GM12878 (cell line): Measurements from ENCODE around the gene MKRN1. TPM values are rescaled to one million over a fixed set of nuclear protein-coding genes. Genes with fewer than 3 reads are reported as not detected.

Experiments used
- ATAC-seq: fragments of 200-7000 bp; cut with Tn5 transposase; 3 replicates; pipeline ENCODE4 v1.9.1; 2020; ENCODE audit warnings: mild to moderate bottlenecking, moderate library complexity
- BruUV-seq: library from RNA; stranded (reverse); fragments of 400-500 nt; replicated peaks from 2 replicates; lab custom pipeline; 2021; lab: Mats Ljungman, UMichigan
- CTCF ChIA-PET: fragments of 300-600 bp; sonication (Branson Sonifier 250); formaldehyde crosslinking; extraction: SDS; loops from one replicate; lab custom pipeline; 2021; ENCODE audit warnings: inconsistent platforms; lab: Yijun Ruan, JAX
- POLR2A ChIA-PET: fragments of 350-600 bp; formaldehyde crosslinking; extraction: SDS; loops from one replicate; lab custom pipeline; 2021; ENCODE audit warnings: inconsistent platforms; lab: Charles Lee
- RAD21 ChIA-PET: fragments of 300-600 bp; sonication (Branson Sonifier 250); formaldehyde crosslinking; loops from one replicate; lab custom pipeline; 2023; ENCODE audit warnings: antibody characterized with exemption; ENCODE audit not compliant: unreplicated experiment; lab: Charles Lee
- SMC1A ChIA-PET: fragments of 300-600 bp; sonication (Branson Sonifier 250); formaldehyde crosslinking; loops from one replicate; lab custom pipeline; 2023; ENCODE audit not compliant: unreplicated experiment, uncharacterized antibody; lab: Charles Lee
- DNase-seq: peaks from one replicate; pipeline ENCODE4 v3.0.0-alpha.2; 2011; ENCODE audit warnings: low read depth, low spot score
- FAIRE-seq: peaks from 3 replicates; lab custom pipeline; 2011; peaks lifted over from hg19 to GRCh38; lab: Jason Lieb, UNC
- H2AFZ ChIP-seq: 2 replicates; pipeline ENCODE4 v1.6.0; 2011; ENCODE audit warnings: low read depth, low read length, control low read depth; ENCODE audit not compliant: control insufficient read depth
- H3K27ac ChIP-seq: 2 replicates; pipeline ENCODE4 v1.5.1; 2011; ENCODE audit warnings: control low read depth; ENCODE audit not compliant: control insufficient read depth, insufficient read depth
- H3K27me3 ChIP-seq, 2 experiments: replicated peaks in 1 of 2; 2 replicates each; pipeline versions ENCODE4 v1.6.0 to v1.6.1; 2011; ENCODE audit warnings: low read length in 1 of 2; ENCODE audit not compliant: control insufficient read depth in 2 of 2, insufficient read depth in 2 of 2
- H3K36me3 ChIP-seq, 2 experiments: 2 replicates each; pipeline ENCODE4 v1.5.1; 2011; ENCODE audit warnings: low read length in 1 of 2; ENCODE audit not compliant: control insufficient read depth in 2 of 2, insufficient read depth in 2 of 2
- H3K4me1 ChIP-seq: 2 replicates; pipeline ENCODE4 v1.6.1; 2011; ENCODE audit warnings: mild to moderate bottlenecking, low read length, moderate library complexity, mixed read lengths; ENCODE audit not compliant: control insufficient read depth, insufficient read depth
- H3K4me2 ChIP-seq: 2 replicates; pipeline ENCODE4 v1.6.0; 2011; ENCODE audit warnings: control low read depth; ENCODE audit not compliant: control insufficient read depth, insufficient read depth
- H3K4me3 ChIP-seq: fragments of 200-600 bp; sonication (generic); 2 replicates; pipeline ENCODE4 v1.5.1; 2016
- H3K79me2 ChIP-seq: 2 replicates; pipeline ENCODE4 v1.6.0; 2011; ENCODE audit warnings: low read length; ENCODE audit not compliant: control insufficient read depth, insufficient read depth
- H3K9ac ChIP-seq: 2 replicates; pipeline ENCODE4 v1.8.0; 2011; ENCODE audit warnings: low read length, control low read depth, mixed read lengths; ENCODE audit not compliant: control insufficient read depth, insufficient read depth
- H3K9me3 ChIP-seq: replicated peaks from 3 replicates; pipeline ENCODE4 v1.5.1; 2011; ENCODE audit warnings: mild to moderate bottlenecking, low read length; ENCODE audit not compliant: control insufficient read depth, insufficient read depth
- H4K20me1 ChIP-seq: 2 replicates; pipeline ENCODE4 v1.6.0; 2011; ENCODE audit not compliant: control insufficient read depth, insufficient read depth
- HCFC1 ChIP-seq: fragments of 150-350 bp; IDR thresholded peaks from 2 replicates; pipeline ENCODE4 v1.6.1; 2014; ENCODE audit warnings: low read length
- HSF1 ChIP-seq: fragments of 150-350 bp; IDR thresholded peaks from 2 replicates; pipeline ENCODE4 v1.6.1; 2014; ENCODE audit warnings: mild to moderate bottlenecking, low read depth, low read length
- MTA3 ChIP-seq: IDR thresholded peaks from 2 replicates; pipeline ENCODE4 v1.6.1; 2012; ENCODE audit warnings: low read length, inconsistent platforms, borderline replicate concordance
- MXI1 ChIP-seq: fragments of 150-350 bp; IDR thresholded peaks from 2 replicates; pipeline ENCODE4 v1.6.1; 2011; ENCODE audit warnings: low read depth, mild to moderate bottlenecking, inconsistent platforms, low read length, improper control_type of control experiment
- RAD21 ChIP-seq: IDR thresholded peaks from 2 replicates; pipeline ENCODE4 v1.6.1; 2011; ENCODE audit warnings: mild to moderate bottlenecking, low read depth, low read length, moderate library complexity; ENCODE audit not compliant: insufficient read depth
- SUZ12 ChIP-seq: fragments of 200-600 bp; sonication (generic); IDR thresholded peaks from one replicate; pipeline ENCODE4 v1.6.1; 2018; ENCODE audit warnings: antibody characterized with exemption, mild to moderate bottlenecking; ENCODE audit not compliant: unreplicated experiment
- ZBTB4 ChIP-seq: fragments of 450-650 bp; formaldehyde crosslinking; IDR thresholded peaks from 2 replicates; pipeline ENCODE4 v1.4.0; 2022; ENCODE audit warnings: mild to moderate bottlenecking, moderate library complexity
- ZNF687 ChIP-seq: fragments of 450-650 bp; IDR thresholded peaks from 2 replicates; pipeline ENCODE4 v1.6.1; 2017; ENCODE audit warnings: mild to moderate bottlenecking, moderate library complexity
- WGBS: methylation state at CpG from one replicate; pipeline ENCODE4 v1.1.6; 2016; ENCODE audit warnings: low lambda C conversion rate; ENCODE audit not compliant: insufficient replicate concordance, insufficient coverage; ENCODE audit errors: missing lambda C conversion rate; 5-methylcytosine and 5-hydroxymethylcytosine counted together
- in situ Hi-C: fragments of 300-500 bp; cut with MboI; formaldehyde crosslinking; loops from 9 replicates; pipeline ENCODE4 v1.14.3; 2018; ENCODE audit warnings: mixed read lengths
- intact Hi-C: fragments of 100-400 bp; cut with micrococcal nuclease; formaldehyde crosslinking; loops from one replicate; pipeline ENCODE4 v1.14.2; 2022; ENCODE audit not compliant: unreplicated experiment
- polyA plus RNA-seq, 11 experiments: library from polyadenylated mRNA; depleted of rRNA in 4 of 11; unstranded in 6 of 11; stranded (reverse) in 5 of 11; fragments of >200 nt; fragmentation: Nextera tagmentation in 4 of 11; fragmentation: Illumina TruSeq in 1 of 11; extraction: Ambion mirVana in 4 of 11; extraction: Trizol in 1 of 11; gene quantifications; 1 replicate in 1 of 11; 2 replicates in 10 of 11; pipeline versions ENCODE4 v1.2.1 to v1.2.3, GENCODE V29; 2011 to 2016; ENCODE audit warnings: inconsistent platforms in 2 of 11, missing spikeins in 2 of 11, low read depth in 1 of 11
- total RNA-seq, 4 experiments: library from RNA; depleted of rRNA in 3 of 4; stranded (reverse); fragments of >200 nt in 3 of 4; fragmentation: Illumina TruSeq in 1 of 4; extraction: Trizol in 1 of 4; gene quantifications; 2 replicates each; pipeline versions ENCODE4 v1.2.1 to v1.2.3, GENCODE V29; 2013 to 2021

MKRN1 gene
- total and polyA plus RNA-seq, 10 of the 15 experiments (the other 5 are each of a cell fraction or from before 2014, with no cell fraction given) = 19.1 to 61.3 (median 50.6) TPM

GRCh38 chr7:140453273-140453672 is 26.0 kb downstream of the MKRN1 start:
- no peak overlapping the region for H3K9ac ChIP-seq
- in situ Hi-C loops = no loop called here
- BruUV-seq = TSS peak; percentile 57
- H3K27me3 ChIP-seq = no peaks in the 10 kb centered on the region
- DNase-seq (no peak), ATAC-seq (no peak), FAIRE-seq (no peak)
- H3K79me2 ChIP-seq = no peaks in the 10 kb centered on the region
- intact Hi-C loops = no loop called here
- POLR2A ChIA-PET = no interaction called here
- no peaks in the 10 kb centered on the region for H3K9me3 ChIP-seq
- H3K27ac ChIP-seq = no peak overlapping the region
- CTCF ChIA-PET = interaction anchor here (0.6 kb wide), 1 partner anchor 1795 kb away, joined by 3 read pairs; no protein-coding TSS in a partner anchor
- no peaks in the 10 kb centered on the region; the same call in 1 of the 2 replicates for H3K4me1 ChIP-seq
- no peak overlapping the region for H3K4me2 ChIP-seq
- TF ChIP-seq ZBTB4 (CRISPR knock-in tag) (no peak), MTA3 (no peak), RAD21 (no peak), MXI1 (no peak), SUZ12 (no peak), ZNF687 (no peak), HSF1 (no peak), HCFC1 (no peak)
- no peaks in the 10 kb centered on the region for H4K20me1 ChIP-seq
- no peak overlapping the region for H3K4me3 ChIP-seq
- H2AFZ ChIP-seq = no peak overlapping the region
- RAD21 ChIA-PET = no interaction called here
- 98% methylated on average over 4 of the region's 4 CpGs for WGBS
- peaks cover 8 to 17% of the 10 kb centered on the region in 2 experiments for H3K36me3 ChIP-seq
- SMC1A ChIA-PET = interaction anchor here (1.3 kb wide), 1 partner anchor 10 kb away, joined by 5 read pairs; no protein-coding TSS in a partner anchor
